HepG2 (cell line): ENCODE data around the gene NEK9. TPM values are rescaled to one million over a fixed set of nuclear protein-coding genes. Genes with fewer than 3 reads are reported as not detected.
A peak's percentile ranks its signal among the peaks of the same experiment; 100 is the strongest.

Experiments used
- BCL6 ChIP-seq: IDR thresholded peaks from 2 replicates; pipeline ENCODE4 v1.6.1; 2016; ENCODE audit warnings: missing genetic modification reagents, missing compliant biosample characterization
- CHD4 ChIP-seq: fragments of 200-600 bp; sonication (generic); IDR thresholded peaks from 2 replicates; pipeline ENCODE4 v1.7.0; 2017; ENCODE audit warnings: mild to moderate bottlenecking, low read length, borderline replicate concordance
- FOSL1 ChIP-seq: sonication (generic); formaldehyde crosslinking; IDR thresholded peaks from 2 replicates; pipeline ENCODE4 v1.9.0; 2021; ENCODE audit warnings: missing genetic modification reagents, borderline replicate concordance
- HOXA5 ChIP-seq: sonication (generic); formaldehyde crosslinking; IDR thresholded peaks from 2 replicates; pipeline ENCODE4 v1.4.0; 2020; ENCODE audit warnings: missing genetic modification reagents
- KLF9 ChIP-seq: IDR thresholded peaks from 2 replicates; pipeline ENCODE4 v1.6.1; 2016; ENCODE audit warnings: low read depth
- LCORL ChIP-seq, 2 experiments: fragments of 450-650 bp in 1 of 2; sonication (generic) in 1 of 2; formaldehyde crosslinking in 1 of 2; IDR thresholded peaks; 2 replicates each; pipeline versions ENCODE4 v1.5.0 to v1.6.1; 2017 to 2020; ENCODE audit warnings: antibody characterized with exemption in 1 of 2, missing genetic modification reagents in 1 of 2
- MAFG ChIP-seq: sonication (generic); formaldehyde crosslinking; IDR thresholded peaks from 2 replicates; pipeline ENCODE4 v1.5.1; 2020; ENCODE audit warnings: mild to moderate bottlenecking, missing genetic modification reagents
- MED13 ChIP-seq: sonication (generic); formaldehyde crosslinking; IDR thresholded peaks from 2 replicates; pipeline ENCODE4 v1.5.0; 2020; ENCODE audit warnings: missing genetic modification reagents
- NR3C1 ChIP-seq: sonication (generic); formaldehyde crosslinking; IDR thresholded peaks from 2 replicates; pipeline ENCODE4 v1.4.0; 2020; ENCODE audit warnings: missing genetic modification reagents
- PCBP2 ChIP-seq: fragments of 200-400 bp; formaldehyde crosslinking; optimal IDR thresholded peaks from 2 replicates; pipeline ENCODE3; 2018; ENCODE audit warnings: low read length, low read depth; ENCODE audit not compliant: poor library complexity, severe bottlenecking
- RFX1 ChIP-seq: fragments of 450-650 bp; IDR thresholded peaks from 2 replicates; pipeline ENCODE4 v1.6.1; 2017
- RORA ChIP-seq: sonication (generic); formaldehyde crosslinking; IDR thresholded peaks from 2 replicates; pipeline ENCODE4 v1.5.0; 2020; ENCODE audit warnings: mild to moderate bottlenecking, missing genetic modification reagents, moderate library complexity
- SRSF4 ChIP-seq: fragments of 200-400 bp; formaldehyde crosslinking; IDR thresholded peaks from one replicate; pipeline ENCODE4 v1.6.1; 2018; ENCODE audit warnings: mild to moderate bottlenecking, low read depth, low read length, moderate library complexity; ENCODE audit not compliant: poor library complexity, severe bottlenecking
- YEATS2 ChIP-seq: sonication (generic); formaldehyde crosslinking; IDR thresholded peaks from 2 replicates; pipeline ENCODE4 v1.4.0; 2020; ENCODE audit warnings: missing genetic modification reagents, borderline replicate concordance
- ZMAT3 ChIP-seq: sonication (generic); formaldehyde crosslinking; conservative IDR thresholded peaks from 2 replicates; pipeline ENCODE4 v1.7.0; 2021; ENCODE audit warnings: missing genetic modification reagents
- ZNF234 ChIP-seq: sonication (generic); formaldehyde crosslinking; conservative IDR thresholded peaks from 2 replicates; pipeline ENCODE4 v1.5.1; 2020; ENCODE audit warnings: mild to moderate bottlenecking, missing genetic modification reagents
- ZNF256 ChIP-seq: sonication (generic); formaldehyde crosslinking; conservative IDR thresholded peaks from 2 replicates; pipeline ENCODE4 v1.4.0; 2020; ENCODE audit warnings: missing genetic modification reagents
- ZNF605 ChIP-seq: sonication (generic); formaldehyde crosslinking; IDR thresholded peaks from 2 replicates; pipeline ENCODE4 v1.8.0; 2022; ENCODE audit warnings: mild to moderate bottlenecking, missing genetic modification reagents
- ZNF652 ChIP-seq: IDR thresholded peaks from 2 replicates; pipeline ENCODE4 v1.6.1; 2016; ENCODE audit warnings: low read depth, borderline replicate concordance
- ZNF747 ChIP-seq: sonication (generic); formaldehyde crosslinking; IDR thresholded peaks from 2 replicates; pipeline ENCODE4 v1.8.1; 2023; ENCODE audit warnings: missing genetic modification reagents, mild to moderate bottlenecking, borderline replicate concordance
- ZNF776 ChIP-seq: sonication (generic); formaldehyde crosslinking; IDR thresholded peaks from 2 replicates; pipeline ENCODE4 v1.4.0; 2020; ENCODE audit warnings: mild to moderate bottlenecking, missing genetic modification reagents
- ZNF841 ChIP-seq: sonication (generic); formaldehyde crosslinking; IDR thresholded peaks from 2 replicates; pipeline ENCODE4 v1.8.1; 2023; ENCODE audit warnings: missing genetic modification reagents, borderline replicate concordance
- ZSCAN22 ChIP-seq: sonication (generic); formaldehyde crosslinking; IDR thresholded peaks from 2 replicates; pipeline ENCODE4 v1.4.0; 2020; ENCODE audit warnings: mild to moderate bottlenecking, missing genetic modification reagents
- ZSCAN30 ChIP-seq: sonication (generic); formaldehyde crosslinking; IDR thresholded peaks from 2 replicates; pipeline ENCODE4 v1.5.0; 2020; ENCODE audit warnings: mild to moderate bottlenecking, missing genetic modification reagents
- polyA plus RNA-seq, 8 experiments: library from polyadenylated mRNA; depleted of rRNA in 3 of 8; stranded (reverse) in 7 of 8; unstranded in 1 of 8; fragments of >200 nt; fragmentation: Illumina TruSeq in 4 of 8; extraction: Trizol in 4 of 8; gene quantifications; 2 replicates each; pipeline versions ENCODE4 v1.2.1 to v1.2.3, GENCODE V29; 2011 to 2016; ENCODE audit warnings: low read depth in 4 of 8, missing spikeins in 1 of 8, mixed read lengths in 1 of 8; ENCODE audit not compliant: insufficient read depth in 1 of 8
- total RNA-seq, 5 experiments: library from RNA; depleted of rRNA; stranded (reverse); fragments of >200 nt; fragmentation: Illumina TruSeq; extraction: Trizol; gene quantifications; 2 replicates each; pipeline ENCODE4 v1.2.3, GENCODE V29; 2016; ENCODE audit warnings: low read depth in 1 of 5
- TF ChIP-seq, protein P1 (sequence below): sonication (generic); formaldehyde crosslinking; conservative IDR thresholded peaks from 2 replicates; pipeline ENCODE4 v1.8.0; 2022; ENCODE audit warnings: missing genetic modification reagents
- TF ChIP-seq, protein P2 (sequence below), 2 experiments: sonication (generic) in 1 of 2; formaldehyde crosslinking in 1 of 2; IDR thresholded peaks; 2 replicates each; pipeline versions ENCODE4 v1.4.0 to v1.6.1; 2016 to 2020; ENCODE audit warnings: borderline replicate concordance in 1 of 2, low read depth in 1 of 2, mild to moderate bottlenecking in 1 of 2, missing genetic modification reagents in 1 of 2

The NEK9 gene
- total and polyA plus RNA-seq, 2 of the 13 experiments (the other 11 are each of a cell fraction or from before 2014, with no cell fraction given), result 16.5 to 27.3 TPM

DNA sequence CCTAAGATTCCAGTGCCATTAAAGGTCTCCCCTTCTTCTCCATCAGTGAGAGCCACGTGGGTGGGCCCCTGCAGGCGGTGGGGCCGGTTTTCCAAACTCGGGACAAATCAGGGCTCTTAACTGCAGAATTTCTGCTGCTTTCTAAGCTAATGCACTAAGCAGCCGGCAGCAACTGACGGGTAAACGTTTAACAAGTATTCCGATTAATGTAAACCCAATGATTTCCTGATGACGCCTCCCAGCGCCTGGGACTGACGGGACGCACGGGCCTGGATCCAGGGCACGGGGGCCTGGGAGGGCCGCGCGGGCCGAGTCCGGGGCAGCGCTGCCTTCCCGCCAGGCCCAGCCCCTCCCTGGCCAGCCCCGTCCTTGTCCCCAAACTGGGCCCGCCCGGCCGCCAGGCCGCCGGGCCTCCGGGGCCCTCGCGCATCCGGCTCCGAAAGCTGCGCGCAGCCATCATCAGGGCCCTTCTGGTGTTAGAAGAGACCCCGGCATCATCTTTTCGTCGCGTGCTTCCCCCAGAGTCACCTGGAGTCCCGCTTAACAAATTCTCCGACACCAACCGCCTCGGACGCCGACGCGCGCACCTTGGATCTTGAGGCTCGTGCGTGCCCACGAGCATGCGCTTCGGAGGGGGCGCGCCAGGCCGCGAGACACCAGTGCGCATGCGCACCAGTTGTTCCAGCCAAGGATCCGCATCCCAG, 75.8 kb downstream of the NEK9 start, which contains the start of gene MLH3 (continued):
- no peak for TF ChIP-seq ZNF747 (CRISPR knock-in tag)
- TF ChIP-seq MED13 (CRISPR knock-in tag), result 0 out of 2 replicates have a peak, but pooled peaks have one; percentile 28
- TF ChIP-seq HOXA5, result 0 out of 2 replicates have a peak, but pooled peaks have one; percentile 38
- TF ChIP-seq ZSCAN30 (CRISPR knock-in tag), result no peak
- TF ChIP-seq ZNF776 (CRISPR knock-in tag), result peak; percentile 66; the same call in 1 of the 2 replicates
- TF ChIP-seq CHD4, result no peak
- no peak for TF ChIP-seq ZNF256 (CRISPR knock-in tag)
- TF ChIP-seq ZNF652 (CRISPR knock-in tag), result no peak
- no peak for TF ChIP-seq ZNF841 (CRISPR knock-in tag)
- TF ChIP-seq RORA (CRISPR knock-in tag), result no peak
- TF ChIP-seq KLF9 (CRISPR knock-in tag), result 0 out of 2 replicates have a peak, but pooled peaks have one; percentile 63
- peak; percentile 24; the same call in 1 of the 2 replicates for TF ChIP-seq BCL6
- TF ChIP-seq YEATS2 (CRISPR knock-in tag), result peak; percentile 47; the same call in 1 of the 2 replicates
- TF ChIP-seq NR3C1 (CRISPR knock-in tag), result no peak
- peak; percentile 92; the same call in 1 of the 2 replicates for TF ChIP-seq ZMAT3
- no peak for TF ChIP-seq ZSCAN22 (CRISPR knock-in tag)
- TF ChIP-seq, protein P1, sequence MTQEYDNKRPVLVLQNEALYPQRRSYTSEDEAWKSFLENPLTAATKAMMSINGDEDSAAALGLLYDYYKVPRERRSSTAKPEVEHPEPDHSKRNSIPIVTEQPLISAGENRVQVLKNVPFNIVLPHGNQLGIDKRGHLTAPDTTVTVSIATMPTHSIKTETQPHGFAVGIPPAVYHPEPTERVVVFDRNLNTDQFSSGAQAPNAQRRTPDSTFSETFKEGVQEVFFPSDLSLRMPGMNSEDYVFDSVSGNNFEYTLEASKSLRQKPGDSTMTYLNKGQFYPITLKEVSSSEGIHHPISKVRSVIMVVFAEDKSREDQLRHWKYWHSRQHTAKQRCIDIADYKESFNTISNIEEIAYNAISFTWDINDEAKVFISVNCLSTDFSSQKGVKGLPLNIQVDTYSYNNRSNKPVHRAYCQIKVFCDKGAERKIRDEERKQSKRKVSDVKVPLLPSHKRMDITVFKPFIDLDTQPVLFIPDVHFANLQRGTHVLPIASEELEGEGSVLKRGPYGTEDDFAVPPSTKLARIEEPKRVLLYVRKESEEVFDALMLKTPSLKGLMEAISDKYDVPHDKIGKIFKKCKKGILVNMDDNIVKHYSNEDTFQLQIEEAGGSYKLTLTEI (CRISPR knock-in tag), result no peak
- TF ChIP-seq SRSF4, result no peak
- TF ChIP-seq ZNF605 (CRISPR knock-in tag), result peak; percentile 85
- no peak for TF ChIP-seq ZNF234 (CRISPR knock-in tag)
- TF ChIP-seq, protein P2, sequence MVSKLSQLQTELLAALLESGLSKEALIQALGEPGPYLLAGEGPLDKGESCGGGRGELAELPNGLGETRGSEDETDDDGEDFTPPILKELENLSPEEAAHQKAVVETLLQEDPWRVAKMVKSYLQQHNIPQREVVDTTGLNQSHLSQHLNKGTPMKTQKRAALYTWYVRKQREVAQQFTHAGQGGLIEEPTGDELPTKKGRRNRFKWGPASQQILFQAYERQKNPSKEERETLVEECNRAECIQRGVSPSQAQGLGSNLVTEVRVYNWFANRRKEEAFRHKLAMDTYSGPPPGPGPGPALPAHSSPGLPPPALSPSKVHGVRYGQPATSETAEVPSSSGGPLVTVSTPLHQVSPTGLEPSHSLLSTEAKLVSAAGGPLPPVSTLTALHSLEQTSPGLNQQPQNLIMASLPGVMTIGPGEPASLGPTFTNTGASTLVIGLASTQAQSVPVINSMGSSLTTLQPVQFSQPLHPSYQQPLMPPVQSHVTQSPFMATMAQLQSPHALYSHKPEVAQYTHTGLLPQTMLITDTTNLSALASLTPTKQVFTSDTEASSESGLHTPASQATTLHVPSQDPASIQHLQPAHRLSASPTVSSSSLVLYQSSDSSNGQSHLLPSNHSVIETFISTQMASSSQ (IDR thresholded peaks at IDR 0.05; ENCODE audit: low read depth), result no peak
- TF ChIP-seq, protein P2 (CRISPR knock-in tag; IDR thresholded peaks at IDR 0.05; ENCODE audit: borderline replicate concordance), result no peak
- TF ChIP-seq MAFG, result no peak
- no peak for TF ChIP-seq LCORL (IDR thresholded peaks at IDR 0.05)
- TF ChIP-seq LCORL (CRISPR knock-in tag; IDR thresholded peaks at IDR 0.05), result peak; percentile 59; the same call in 1 of the 2 replicates
- no peak for TF ChIP-seq PCBP2
- no peak for TF ChIP-seq FOSL1 (CRISPR knock-in tag)
- no peak for TF ChIP-seq RFX1
